BLaER1 (cell line): ENCODE measurements around the gene B3GALNT2.
"Not testable (repeated sequence)": the region's sequence is repeated elsewhere in the genome, so short reads cannot be mapped to it uniquely, and the experiment has no call there.

Experiments
- H3K27ac ChIP-seq: shearing (Covaris generic); formaldehyde crosslinking; 2 replicates; pipeline ENCODE4 v1.8.1; 2022
- H3K27me3 ChIP-seq: shearing (Covaris generic); formaldehyde crosslinking; 2 replicates; pipeline ENCODE4 v1.8.1; 2022
- H3K36me3 ChIP-seq: shearing (Covaris generic); formaldehyde crosslinking; 2 replicates; pipeline ENCODE4 v1.8.1; 2022
- H3K4me1 ChIP-seq: shearing (Covaris generic); formaldehyde crosslinking; 2 replicates; pipeline ENCODE4 v1.8.1; 2022
- H3K4me2 ChIP-seq: shearing (Covaris generic); formaldehyde crosslinking; 2 replicates; pipeline ENCODE4 v1.8.1; 2022
- H3K4me3 ChIP-seq: shearing (Covaris generic); formaldehyde crosslinking; 2 replicates; pipeline ENCODE4 v1.8.1; 2022
- H3K9ac ChIP-seq: shearing (Covaris generic); formaldehyde crosslinking; 2 replicates; pipeline ENCODE4 v1.8.1; 2022
- H3K9me3 ChIP-seq: shearing (Covaris generic); formaldehyde crosslinking; 2 replicates; pipeline ENCODE4 v1.8.1; 2022
- H4K20me1 ChIP-seq: shearing (Covaris generic); formaldehyde crosslinking; 2 replicates; pipeline ENCODE4 v1.8.1; 2022
- Cebpa-rat ChIP-seq: shearing (Covaris generic); IDR thresholded peaks from 2 replicates; pipeline ENCODE4 v1.8.1; 2022

The B3GALNT2 gene

DNA sequence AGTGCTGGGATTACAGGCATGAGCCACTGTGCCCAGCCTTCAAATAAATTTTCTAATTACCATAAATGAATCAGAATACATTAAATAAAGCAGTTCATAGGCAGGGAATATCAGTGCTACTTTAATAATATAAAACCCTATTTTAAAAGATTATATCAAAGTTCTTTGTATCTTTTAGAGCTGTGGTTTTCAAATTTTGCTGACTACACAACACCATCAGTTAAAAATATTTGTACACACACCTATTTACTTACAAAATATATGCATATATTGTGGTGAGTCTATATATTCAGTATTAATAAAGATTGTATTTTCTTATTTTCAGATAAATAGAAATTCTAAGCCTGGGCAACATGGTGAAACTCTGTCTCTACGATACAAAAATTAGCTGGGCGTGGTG, 18.7 kb downstream of the B3GALNT2 start:
- Histone ChIP-seq H3K4me3 (no peak overlapping the region), H4K20me1 (0 out of 2 replicates have a peak, but pooled peaks cover 17% of the 10 kb centered on the region), H3K27me3 (no peaks in the 10 kb centered on the region), H3K9ac (no peak overlapping the region), H3K4me2 (no peak overlapping the region), H3K36me3 (peaks cover 90% of the 10 kb centered on the region), H3K9me3 (peaks cover 13% of the 10 kb centered on the region), H3K27ac (no peak overlapping the region), H3K4me1 (no peaks in the 10 kb centered on the region)
- no peak for TF ChIP-seq Cebpa-rat

DNA sequence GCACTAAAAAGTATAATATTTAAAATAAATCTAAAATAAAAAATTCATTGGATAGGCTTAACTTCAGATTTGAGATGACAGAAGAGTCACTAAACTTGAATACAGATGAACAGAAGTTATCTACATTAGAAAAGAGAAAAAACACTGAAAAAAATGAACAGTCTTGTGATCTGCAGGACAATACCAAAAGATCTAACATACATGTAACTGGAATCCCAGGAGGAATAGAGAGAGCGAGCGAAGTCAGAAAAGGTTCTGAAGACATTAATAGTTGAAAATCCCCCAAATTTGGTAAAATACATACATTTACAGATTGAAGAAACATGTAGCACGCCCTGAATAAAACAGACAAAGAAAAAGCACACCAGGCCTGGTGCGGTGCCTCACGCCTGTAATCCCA, 21.2 kb downstream of the B3GALNT2 start:
- no peak for TF ChIP-seq Cebpa-rat
- Histone ChIP-seq H3K4me1 (no peaks in the 10 kb centered on the region), H3K27me3 (no peaks in the 10 kb centered on the region), H3K4me3 (no peak overlapping the region), H3K9ac (no peak overlapping the region), H4K20me1 (no peaks in the 10 kb centered on the region), H3K36me3 (peaks cover 89% of the 10 kb centered on the region), H3K27ac (no peak overlapping the region), H3K4me2 (no peak overlapping the region), H3K9me3 (peaks cover 13% of the 10 kb centered on the region)

DNA sequence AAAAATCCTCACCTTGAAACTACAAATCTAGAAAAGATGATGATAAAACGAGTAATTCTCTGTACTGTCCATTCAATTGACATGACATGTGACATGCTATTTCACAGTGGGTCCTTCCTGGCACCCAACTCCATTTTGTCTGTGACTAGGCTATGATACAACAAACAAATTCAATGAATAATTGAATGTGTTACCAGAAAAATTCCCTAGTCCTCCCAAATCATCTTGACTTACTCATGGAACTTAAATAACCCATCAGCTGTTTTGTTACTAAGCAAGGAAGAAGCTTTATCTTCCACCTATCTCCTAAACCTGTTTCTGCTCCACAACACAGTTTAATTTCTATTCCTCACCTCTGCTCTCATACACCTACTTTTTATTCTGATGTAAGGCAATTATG, 30.4 kb downstream of the B3GALNT2 start:
- TF ChIP-seq Cebpa-rat, result no peak
- Histone ChIP-seq H3K27me3 (no peaks in the 10 kb centered on the region), H3K4me2 (no peak overlapping the region), H3K9me3 (no peaks in the 10 kb centered on the region), H3K36me3 (peaks cover 84% of the 10 kb centered on the region), H3K4me1 (no peaks in the 10 kb centered on the region), H3K4me3 (no peak overlapping the region), H4K20me1 (no peaks in the 10 kb centered on the region), H3K27ac (no peak overlapping the region), H3K9ac (no peak overlapping the region)

DNA sequence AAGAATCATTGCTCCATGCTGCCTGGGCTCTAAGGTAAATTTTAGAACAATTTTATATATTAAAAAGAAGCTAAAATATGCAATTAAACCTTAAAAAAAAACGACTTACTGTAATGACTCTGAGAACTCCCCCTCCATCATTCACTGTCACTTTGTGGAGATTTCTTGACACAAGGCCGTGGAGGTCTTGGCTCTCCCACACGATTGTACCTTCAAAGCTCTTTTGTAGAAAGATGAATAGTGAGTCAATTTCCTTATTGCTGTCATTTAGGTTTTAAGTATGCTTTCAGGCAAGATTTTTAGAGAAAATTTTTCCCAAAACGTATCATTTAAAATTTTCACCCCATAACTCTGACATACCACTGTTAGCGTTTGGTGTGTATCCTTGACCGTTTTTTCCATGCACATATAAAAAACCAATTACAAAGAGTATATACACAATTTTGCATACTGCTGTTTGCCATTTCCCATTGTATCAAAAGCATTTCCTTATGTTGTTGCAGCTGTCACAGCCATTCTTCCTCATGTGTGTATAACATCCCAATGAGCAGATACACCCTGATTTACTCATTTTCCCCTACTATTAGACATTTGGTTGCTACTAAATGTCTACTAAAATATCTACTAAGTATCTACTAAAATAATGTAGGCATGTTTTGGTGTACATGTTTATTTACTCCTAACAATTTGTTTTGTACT, 33.4 kb downstream of the B3GALNT2 start:
- Histone ChIP-seq H3K4me2 (no peak overlapping the region), H3K36me3 (peaks cover 82% of the 10 kb centered on the region), H3K4me3 (no peak overlapping the region), H3K4me1 (no peaks in the 10 kb centered on the region), H3K27ac (no peak overlapping the region), H3K9me3 (no peaks in the 10 kb centered on the region), H4K20me1 (no peaks in the 10 kb centered on the region), H3K27me3 (no peaks in the 10 kb centered on the region), H3K9ac (no peak overlapping the region)
- TF ChIP-seq Cebpa-rat, result no peak

DNA sequence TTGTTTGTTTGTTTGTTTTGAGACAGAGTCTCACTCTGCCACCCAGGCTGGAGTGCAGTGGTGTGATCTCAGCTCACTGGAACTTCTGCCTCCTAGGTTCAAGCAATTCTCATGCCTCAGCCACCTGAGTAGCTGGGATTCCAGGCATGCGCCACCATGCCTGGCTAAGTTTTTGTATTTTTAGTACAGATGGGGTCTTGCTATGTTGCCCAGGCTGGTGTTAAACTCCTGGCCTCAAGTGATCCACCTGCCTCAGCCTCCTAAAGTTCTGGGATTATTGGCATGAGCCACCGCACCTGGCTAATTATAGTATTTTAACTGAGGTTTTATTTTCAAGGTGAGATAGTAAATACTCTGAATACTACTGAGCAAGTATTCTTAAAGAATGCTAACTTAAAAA, 34.4 kb downstream of the B3GALNT2 start:
- H3K4me1 ChIP-seq, H3K9ac ChIP-seq, H3K27ac ChIP-seq, H4K20me1 ChIP-seq, H3K4me3 ChIP-seq, H3K4me2 ChIP-seq, H3K27me3 ChIP-seq, H3K9me3 ChIP-seq: not testable (repeated sequence)
- H3K36me3 ChIP-seq, result peaks cover 81% of the 10 kb centered on the region

DNA sequence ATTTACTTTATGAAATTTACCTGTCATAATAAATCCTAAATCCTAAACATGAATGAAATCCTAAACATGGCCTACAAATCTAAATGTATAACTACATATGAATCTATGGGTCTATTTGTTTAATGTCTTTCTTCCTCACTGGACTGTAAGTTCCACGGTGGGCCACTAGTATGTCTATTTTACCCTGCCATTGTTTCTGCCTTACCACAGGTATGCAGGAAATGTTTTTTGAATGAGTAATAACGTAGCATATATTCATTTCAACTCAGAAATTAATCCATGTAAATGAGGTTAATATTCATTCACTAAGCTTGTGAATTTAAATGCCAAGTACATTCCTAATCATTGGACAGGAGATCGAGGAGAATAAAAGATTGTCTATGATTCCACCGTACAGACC, 35.3 kb downstream of the B3GALNT2 start:
- Histone ChIP-seq H3K4me1 (no peaks in the 10 kb centered on the region), H3K27me3 (no peaks in the 10 kb centered on the region), H3K9me3 (peaks cover 6% of the 10 kb centered on the region; the same call in 1 of the 2 replicates), H3K27ac (no peak overlapping the region), H3K4me3 (no peak overlapping the region), H3K4me2 (no peak overlapping the region), H3K36me3 (peaks cover 86% of the 10 kb centered on the region), H4K20me1 (no peaks in the 10 kb centered on the region), H3K9ac (no peak overlapping the region)
- TF ChIP-seq Cebpa-rat, result no peak

DNA sequence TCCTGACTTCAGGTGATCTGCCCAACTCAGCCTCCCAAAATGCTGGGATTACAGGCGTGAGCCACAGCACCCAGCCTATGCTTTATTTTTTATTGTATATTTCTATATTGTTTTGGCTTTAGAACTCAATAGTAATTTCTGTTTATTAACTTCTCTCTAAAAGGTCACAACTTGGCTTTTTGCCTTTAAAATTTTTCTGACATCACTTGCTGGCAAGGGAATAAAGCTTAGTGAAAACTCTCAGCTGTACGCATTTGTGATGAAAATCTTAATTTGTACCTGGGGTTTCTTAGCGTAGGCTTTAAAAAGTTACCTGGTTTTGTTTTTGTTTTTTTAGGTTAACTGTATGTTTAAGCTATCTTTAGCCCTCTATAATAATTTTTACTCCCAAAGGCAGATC, 36.2 kb downstream of the B3GALNT2 start:
- Histone ChIP-seq H3K4me1 (no peaks in the 10 kb centered on the region), H3K27me3 (no peaks in the 10 kb centered on the region), H4K20me1 (no peaks in the 10 kb centered on the region), H3K36me3 (peaks cover 83% of the 10 kb centered on the region), H3K4me3 (no peak overlapping the region), H3K27ac (no peak overlapping the region), H3K9me3 (peaks cover 6% of the 10 kb centered on the region; the same call in 1 of the 2 replicates), H3K4me2 (no peak overlapping the region), H3K9ac (no peak overlapping the region)
- no peak for TF ChIP-seq Cebpa-rat

DNA sequence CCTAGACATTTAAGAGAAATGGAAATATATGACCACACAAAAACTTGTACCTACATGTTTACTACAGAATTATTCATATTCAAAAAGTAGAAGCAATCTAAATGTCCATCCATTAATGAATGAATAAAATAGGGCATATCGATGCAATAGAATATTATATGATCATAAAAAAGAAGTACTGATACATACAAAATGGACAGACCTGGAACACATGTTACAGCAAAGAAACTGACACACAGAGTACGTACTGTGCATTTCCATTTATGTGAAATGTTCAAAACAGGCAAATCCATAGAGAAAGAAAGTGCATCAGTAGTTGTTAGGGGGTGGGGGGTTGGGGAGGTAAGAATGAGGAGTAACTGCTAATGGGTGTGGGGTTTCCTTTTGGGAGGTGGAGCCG, 39.2 kb downstream of the B3GALNT2 start:
- TF ChIP-seq Cebpa-rat, result no peak
- H3K4me1 ChIP-seq, result no peaks in the 10 kb centered on the region
- H4K20me1 ChIP-seq, result no peaks in the 10 kb centered on the region
- H3K9me3 ChIP-seq, result peaks cover 6% of the 10 kb centered on the region; the same call in 1 of the 2 replicates
- no peak overlapping the region for H3K9ac ChIP-seq
- H3K36me3 ChIP-seq, result peaks cover 66% of the 10 kb centered on the region
- no peak overlapping the region for H3K27ac ChIP-seq
- H3K4me3 ChIP-seq, result no peak overlapping the region
- H3K4me2 ChIP-seq, result no peak overlapping the region
- no peaks in the 10 kb centered on the region for H3K27me3 ChIP-seq

DNA sequence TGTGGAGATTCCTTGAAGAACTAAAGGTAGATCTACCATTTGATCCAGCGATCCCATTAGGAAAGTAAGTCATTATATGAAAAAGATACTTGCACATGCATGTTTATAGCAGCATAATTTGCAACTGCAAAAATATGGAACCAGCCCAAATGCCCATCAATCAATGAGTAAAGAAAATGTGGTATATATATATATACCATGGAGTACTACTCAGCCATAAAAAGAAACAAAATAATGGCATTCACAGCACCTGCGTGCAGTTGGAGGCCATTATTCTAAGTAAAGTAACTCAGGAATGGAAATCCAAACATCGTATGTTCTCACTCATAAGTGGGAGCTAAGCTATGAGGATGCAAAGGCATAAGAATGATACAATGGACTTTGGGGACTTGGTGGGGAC, 41.4 kb downstream of the B3GALNT2 start:
- H3K4me2 ChIP-seq, H3K9me3 ChIP-seq, H3K4me1 ChIP-seq, H3K27me3 ChIP-seq, H4K20me1 ChIP-seq, H3K27ac ChIP-seq, H3K4me3 ChIP-seq, H3K9ac ChIP-seq: not testable (repeated sequence)
- H3K36me3 ChIP-seq, result peaks cover 61% of the 10 kb centered on the region

DNA sequence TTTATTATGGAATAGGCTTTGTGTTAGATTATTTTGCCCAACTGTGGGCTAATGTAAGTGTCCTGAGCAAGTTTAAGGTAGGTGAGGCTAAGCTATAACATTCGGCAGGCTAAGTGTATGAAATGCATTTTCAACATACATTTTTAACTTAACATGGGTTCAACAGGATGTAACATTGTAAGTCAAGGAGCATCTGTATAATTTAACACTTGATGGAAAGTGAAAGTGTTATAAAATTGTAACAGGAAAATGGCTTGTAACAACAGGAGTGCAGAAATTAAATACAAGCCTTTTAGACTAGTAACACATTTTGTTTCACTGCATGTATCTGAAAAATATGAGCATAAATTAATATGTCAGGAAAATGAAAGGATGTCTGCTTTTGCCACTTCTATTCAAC, 42.3 kb downstream of the B3GALNT2 start:
- TF ChIP-seq Cebpa-rat, result no peak
- Histone ChIP-seq H3K36me3 (peaks cover 52% of the 10 kb centered on the region), H3K4me2 (no peak overlapping the region), H3K4me3 (no peak overlapping the region), H3K9ac (no peak overlapping the region), H3K27me3 (no peaks in the 10 kb centered on the region), H4K20me1 (no peaks in the 10 kb centered on the region), H3K27ac (no peak overlapping the region), H3K9me3 (peaks cover 6% of the 10 kb centered on the region; the same call in 1 of the 2 replicates), H3K4me1 (no peaks in the 10 kb centered on the region)

DNA sequence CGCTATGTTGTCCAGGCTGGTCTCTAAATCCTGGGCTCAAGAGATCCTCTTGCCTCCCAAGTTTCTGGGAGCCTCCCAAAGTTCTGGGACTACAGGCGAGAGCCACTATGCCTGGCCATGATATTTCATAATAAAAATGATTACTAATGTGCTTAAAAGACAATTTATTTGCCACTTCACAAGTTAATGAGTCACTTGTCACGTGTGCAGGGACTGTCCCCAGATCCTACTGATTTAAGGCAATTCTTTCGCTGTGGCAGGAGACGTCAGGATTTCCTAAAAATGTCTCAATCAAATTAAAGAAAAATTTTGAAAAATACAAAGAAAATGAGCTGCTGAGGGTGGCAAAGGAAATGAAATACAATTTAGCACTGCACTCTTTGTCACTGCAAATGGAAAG, 43.5 kb downstream of the B3GALNT2 start:
- H3K36me3 ChIP-seq, result peaks cover 47% of the 10 kb centered on the region; the same call in 1 of the 2 replicates
- H3K4me2 ChIP-seq, result no peak overlapping the region
- no peaks in the 10 kb centered on the region for H3K27me3 ChIP-seq
- TF ChIP-seq Cebpa-rat, result no peak
- no peak overlapping the region for H3K27ac ChIP-seq
- peaks cover 6% of the 10 kb centered on the region; the same call in 1 of the 2 replicates for H3K9me3 ChIP-seq
- no peak overlapping the region for H3K4me3 ChIP-seq
- no peaks in the 10 kb centered on the region for H4K20me1 ChIP-seq
- no peaks in the 10 kb centered on the region for H3K4me1 ChIP-seq
- no peak overlapping the region for H3K9ac ChIP-seq

DNA sequence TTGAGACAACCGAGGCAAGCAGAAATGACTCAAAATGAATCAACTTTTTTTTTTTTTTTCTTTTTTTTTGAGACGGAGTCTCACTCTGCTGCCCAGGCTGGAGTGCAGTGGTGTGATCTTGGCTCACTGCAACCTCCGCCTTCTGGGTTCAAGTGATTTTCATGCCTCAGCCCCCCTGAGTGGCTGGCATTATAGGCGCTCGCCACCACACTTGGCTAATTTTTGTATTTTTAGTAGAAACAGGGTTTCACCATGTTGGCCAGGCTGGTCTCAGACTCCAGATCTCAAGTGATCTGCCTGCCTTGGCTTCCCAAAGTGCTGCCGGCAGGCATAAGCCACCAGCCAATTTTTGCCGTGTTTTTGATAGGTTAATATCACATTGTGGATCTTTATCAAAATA, 46.4 kb downstream of the B3GALNT2 start:
- not testable (repeated sequence) for H3K9ac ChIP-seq, H3K4me1 ChIP-seq, H3K27ac ChIP-seq, H3K9me3 ChIP-seq, H3K4me3 ChIP-seq, H3K27me3 ChIP-seq, H3K4me2 ChIP-seq, H4K20me1 ChIP-seq
- peaks cover 53% of the 10 kb centered on the region for H3K36me3 ChIP-seq
